ENCODE measurements around the gene MYO3B. TPM values are rescaled to one million over a fixed set of nuclear protein-coding genes. Genes with fewer than 3 reads are reported as not detected.

The MYO3B gene
- total RNA-seq, 1 donor from 2014 or later = not detected

DNA sequence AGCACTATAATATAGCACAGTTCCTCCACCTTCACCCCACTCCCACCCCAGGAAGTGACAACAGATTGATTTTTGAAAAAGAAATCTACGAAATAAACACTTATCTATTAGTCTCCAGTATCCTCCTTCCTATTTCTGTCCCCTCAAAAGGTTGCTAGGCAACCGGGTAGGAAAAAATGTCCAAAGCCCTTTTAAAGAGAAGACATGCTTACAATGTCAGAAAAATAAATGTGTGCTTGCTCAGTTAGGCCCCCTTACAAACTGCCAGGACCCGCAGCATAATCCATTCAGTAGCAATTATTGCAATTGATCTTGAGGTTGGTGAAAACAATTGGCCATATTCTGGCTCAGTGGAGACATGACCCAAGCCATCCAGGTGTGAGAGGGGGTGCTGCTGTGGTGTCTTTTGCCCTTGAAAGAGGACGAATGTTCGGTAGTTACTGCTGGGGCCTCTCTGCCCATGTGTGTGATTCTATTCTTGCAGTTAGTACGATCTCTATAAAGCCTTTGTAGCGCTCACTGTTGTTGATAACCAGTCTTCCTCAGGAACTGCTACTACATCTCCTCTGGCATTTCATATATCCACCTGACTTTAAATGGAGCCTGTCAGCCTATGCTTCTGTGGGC lies 144.3 kb downstream of the MYO3B start:
- peaks cover 17% of the 10 kb centered on the region for H3K9me3 Mint-ChIP-seq (ENCODE audit: low read depth)
- H3K4me3 Mint-ChIP-seq (ENCODE audit: unreplicated experiment) = no peak overlapping the region
- no peaks in the 10 kb centered on the region for H3K4me1 Mint-ChIP-seq (ENCODE audit: low read depth)
- H3K27ac Mint-ChIP-seq (ENCODE audit: unreplicated experiment) = no peak overlapping the region
- DNase-seq (ENCODE audit: low spot score) = no peak
- peaks cover 8% of the 10 kb centered on the region for H3K27me3 Mint-ChIP-seq (ENCODE audit: low read depth)
- peaks cover 4% of the 10 kb centered on the region for H3K36me3 Mint-ChIP-seq (ENCODE audit: low read depth)
- TF ChIP-seq, protein P1, sequence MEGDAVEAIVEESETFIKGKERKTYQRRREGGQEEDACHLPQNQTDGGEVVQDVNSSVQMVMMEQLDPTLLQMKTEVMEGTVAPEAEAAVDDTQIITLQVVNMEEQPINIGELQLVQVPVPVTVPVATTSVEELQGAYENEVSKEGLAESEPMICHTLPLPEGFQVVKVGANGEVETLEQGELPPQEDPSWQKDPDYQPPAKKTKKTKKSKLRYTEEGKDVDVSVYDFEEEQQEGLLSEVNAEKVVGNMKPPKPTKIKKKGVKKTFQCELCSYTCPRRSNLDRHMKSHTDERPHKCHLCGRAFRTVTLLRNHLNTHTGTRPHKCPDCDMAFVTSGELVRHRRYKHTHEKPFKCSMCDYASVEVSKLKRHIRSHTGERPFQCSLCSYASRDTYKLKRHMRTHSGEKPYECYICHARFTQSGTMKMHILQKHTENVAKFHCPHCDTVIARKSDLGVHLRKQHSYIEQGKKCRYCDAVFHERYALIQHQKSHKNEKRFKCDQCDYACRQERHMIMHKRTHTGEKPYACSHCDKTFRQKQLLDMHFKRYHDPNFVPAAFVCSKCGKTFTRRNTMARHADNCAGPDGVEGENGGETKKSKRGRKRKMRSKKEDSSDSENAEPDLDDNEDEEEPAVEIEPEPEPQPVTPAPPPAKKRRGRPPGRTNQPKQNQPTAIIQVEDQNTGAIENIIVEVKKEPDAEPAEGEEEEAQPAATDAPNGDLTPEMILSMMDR (IDR thresholded peaks at IDR 0.05) = no peak

DNA sequence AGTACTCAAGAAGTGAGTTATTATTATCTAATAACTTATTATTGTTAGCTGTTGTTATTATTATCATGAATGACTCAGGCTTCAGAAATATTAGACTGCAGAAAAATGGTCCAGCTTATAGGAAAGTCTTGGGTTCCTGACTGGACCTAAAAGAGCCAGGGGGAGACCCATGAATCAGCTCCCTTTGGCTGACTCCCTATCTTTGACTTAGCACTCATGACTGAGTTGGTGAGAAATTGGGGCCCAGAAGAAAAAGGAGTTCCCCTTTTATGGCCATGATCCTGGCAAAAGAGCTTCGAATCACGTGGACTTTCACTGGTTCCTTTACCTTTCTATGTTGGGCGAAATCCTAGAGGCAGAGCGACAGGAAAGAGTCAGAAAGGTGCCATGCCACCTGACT lies 145.8 kb downstream of the MYO3B start:
- TF ChIP-seq, protein P1 (IDR thresholded peaks at IDR 0.05) = no peak
- DNase-seq (ENCODE audit: low spot score) = no peak
- Mint-ChIP-seq H3K4me3 (ENCODE audit: unreplicated experiment) (no peak overlapping the region), H3K4me1 (ENCODE audit: low read depth) (no peaks in the 10 kb centered on the region), H3K27ac (ENCODE audit: unreplicated experiment) (no peak overlapping the region), H3K9me3 (ENCODE audit: low read depth) (peaks cover 14% of the 10 kb centered on the region), H3K36me3 (ENCODE audit: low read depth) (peaks cover 4% of the 10 kb centered on the region), H3K27me3 (ENCODE audit: low read depth) (peaks cover 14% of the 10 kb centered on the region)

DNA sequence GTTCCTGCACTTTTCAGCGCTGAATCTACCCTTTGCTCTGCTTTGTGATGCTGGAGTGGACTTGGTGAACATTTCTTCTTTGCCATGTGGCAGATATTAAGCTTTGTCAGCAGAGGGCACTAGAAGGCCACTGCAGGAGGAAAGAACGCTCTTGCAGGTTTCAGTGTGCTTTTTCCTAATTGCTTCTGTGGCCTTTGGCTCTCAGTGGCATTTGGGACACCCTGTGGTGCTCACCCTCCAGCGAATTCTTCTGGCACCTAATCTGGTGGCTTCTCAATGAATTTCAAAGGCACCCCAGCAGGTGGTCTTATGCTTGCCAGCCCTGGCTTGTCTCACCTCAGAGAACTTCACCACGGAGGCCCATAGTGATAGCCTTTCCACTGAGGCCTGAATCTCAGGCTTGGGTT lies 146.7 kb downstream of the MYO3B start:
- H3K4me1 Mint-ChIP-seq (ENCODE audit: low read depth) = no peaks in the 10 kb centered on the region
- H3K9me3 Mint-ChIP-seq (ENCODE audit: low read depth) = peaks cover 8% of the 10 kb centered on the region
- peaks cover 14% of the 10 kb centered on the region for H3K27me3 Mint-ChIP-seq (ENCODE audit: low read depth)
- peaks cover 2% of the 10 kb centered on the region for H3K36me3 Mint-ChIP-seq (ENCODE audit: low read depth)
- no peak overlapping the region for H3K4me3 Mint-ChIP-seq (ENCODE audit: unreplicated experiment)
- H3K27ac Mint-ChIP-seq (ENCODE audit: unreplicated experiment) = no peak overlapping the region
- TF ChIP-seq, protein P1 (IDR thresholded peaks at IDR 0.05) = peak; percentile 82
- no peak for DNase-seq (ENCODE audit: low spot score)

DNA sequence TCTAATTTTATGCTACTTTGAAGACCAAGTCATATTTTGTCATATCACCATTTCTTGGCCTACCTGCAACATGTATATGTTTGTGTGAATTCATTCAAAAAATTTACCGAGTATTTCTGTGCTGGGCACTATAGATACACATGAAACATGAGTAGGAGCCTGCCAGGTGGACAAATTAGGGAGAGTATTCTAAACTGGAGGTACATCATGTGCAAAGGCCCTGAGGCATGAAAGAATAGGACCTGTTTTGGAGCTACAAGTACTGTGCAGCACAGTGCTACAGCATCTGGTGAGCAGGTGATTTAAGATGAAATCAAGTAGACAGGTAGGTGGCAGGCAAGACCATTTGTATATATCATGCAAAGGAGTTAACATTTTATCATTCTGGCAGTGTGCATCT lies 152.9 kb downstream of the MYO3B start:
- no peak for DNase-seq (ENCODE audit: low spot score)
- H3K9me3 Mint-ChIP-seq (ENCODE audit: low read depth) = peaks cover 16% of the 10 kb centered on the region
- TF ChIP-seq, protein P1 (IDR thresholded peaks at IDR 0.05) = no peak
- peaks cover 25% of the 10 kb centered on the region for H3K27me3 Mint-ChIP-seq (ENCODE audit: low read depth)
- H3K4me1 Mint-ChIP-seq (ENCODE audit: low read depth) = no peaks in the 10 kb centered on the region
- H3K36me3 Mint-ChIP-seq (ENCODE audit: low read depth) = no peaks in the 10 kb centered on the region
- H3K4me3 Mint-ChIP-seq (ENCODE audit: unreplicated experiment) = no peak overlapping the region
- no peak overlapping the region for H3K27ac Mint-ChIP-seq (ENCODE audit: unreplicated experiment)

DNA sequence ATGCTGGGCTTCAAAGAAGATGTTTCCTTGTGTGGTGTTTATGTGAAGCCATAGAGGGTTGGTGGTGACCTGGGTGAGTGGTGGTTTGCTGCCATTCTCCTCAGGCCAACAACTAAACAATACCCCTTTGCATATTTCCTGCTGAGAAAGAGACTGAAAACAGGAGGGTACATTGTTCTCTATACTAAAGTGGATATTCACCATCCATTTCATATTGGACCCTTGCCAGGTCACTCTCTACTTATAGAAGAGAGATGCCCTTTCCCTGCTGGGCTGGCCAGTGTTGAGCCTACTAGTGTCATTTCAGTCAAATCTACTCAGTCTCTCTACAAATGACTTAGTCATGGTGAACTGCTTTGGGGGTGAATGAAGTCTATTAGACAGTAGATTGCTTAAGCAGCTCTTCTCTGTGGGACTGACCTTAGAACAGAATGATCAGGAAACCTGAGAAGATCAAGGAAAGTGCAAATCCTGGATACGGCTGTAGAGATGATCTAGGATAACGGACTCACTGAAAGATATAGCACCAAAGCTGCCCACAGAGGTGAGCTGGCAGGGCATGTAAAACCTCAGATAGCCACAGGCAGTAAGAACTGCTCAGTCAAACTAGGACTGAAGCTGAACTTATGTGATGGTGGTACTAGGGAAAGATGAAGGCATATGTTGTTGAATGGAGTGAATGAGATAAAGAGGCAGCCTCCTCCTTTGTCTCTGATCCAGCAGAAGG lies 154.9 kb downstream of the MYO3B start:
- Mint-ChIP-seq H3K4me1 (ENCODE audit: low read depth) (no peaks in the 10 kb centered on the region), H3K9me3 (ENCODE audit: low read depth) (peaks cover 16% of the 10 kb centered on the region), H3K27me3 (ENCODE audit: low read depth) (peaks cover 21% of the 10 kb centered on the region), H3K27ac (ENCODE audit: unreplicated experiment) (no peak overlapping the region), H3K4me3 (ENCODE audit: unreplicated experiment) (no peak overlapping the region), H3K36me3 (ENCODE audit: low read depth) (no peaks in the 10 kb centered on the region)
- TF ChIP-seq, protein P1 (IDR thresholded peaks at IDR 0.05) = no peak
- no peak for DNase-seq (ENCODE audit: low spot score)

All from chondrocyte (in vitro differentiated cells).